BLaER1 (cell line): ENCODE results near the gene IER2.
A peak's percentile ranks its signal among the peaks of the same experiment; 100 is the strongest.

ENCODE experiments used
- H3K27ac ChIP-seq: shearing (Covaris generic); formaldehyde crosslinking; 2 replicates; pipeline ENCODE4 v1.8.1; 2022
- H3K27me3 ChIP-seq: shearing (Covaris generic); formaldehyde crosslinking; 2 replicates; pipeline ENCODE4 v1.8.1; 2022
- H3K36me3 ChIP-seq: shearing (Covaris generic); formaldehyde crosslinking; 2 replicates; pipeline ENCODE4 v1.8.1; 2022
- H3K4me1 ChIP-seq: shearing (Covaris generic); formaldehyde crosslinking; 2 replicates; pipeline ENCODE4 v1.8.1; 2022
- H3K4me2 ChIP-seq: shearing (Covaris generic); formaldehyde crosslinking; 2 replicates; pipeline ENCODE4 v1.8.1; 2022
- H3K4me3 ChIP-seq: shearing (Covaris generic); formaldehyde crosslinking; 2 replicates; pipeline ENCODE4 v1.8.1; 2022
- H3K9ac ChIP-seq: shearing (Covaris generic); formaldehyde crosslinking; 2 replicates; pipeline ENCODE4 v1.8.1; 2022
- H3K9me3 ChIP-seq: shearing (Covaris generic); formaldehyde crosslinking; 2 replicates; pipeline ENCODE4 v1.8.1; 2022
- H4K20me1 ChIP-seq: shearing (Covaris generic); formaldehyde crosslinking; 2 replicates; pipeline ENCODE4 v1.8.1; 2022
- Cebpa-rat ChIP-seq: shearing (Covaris generic); IDR thresholded peaks from 2 replicates; pipeline ENCODE4 v1.8.1; 2022

IER2 gene

DNA sequence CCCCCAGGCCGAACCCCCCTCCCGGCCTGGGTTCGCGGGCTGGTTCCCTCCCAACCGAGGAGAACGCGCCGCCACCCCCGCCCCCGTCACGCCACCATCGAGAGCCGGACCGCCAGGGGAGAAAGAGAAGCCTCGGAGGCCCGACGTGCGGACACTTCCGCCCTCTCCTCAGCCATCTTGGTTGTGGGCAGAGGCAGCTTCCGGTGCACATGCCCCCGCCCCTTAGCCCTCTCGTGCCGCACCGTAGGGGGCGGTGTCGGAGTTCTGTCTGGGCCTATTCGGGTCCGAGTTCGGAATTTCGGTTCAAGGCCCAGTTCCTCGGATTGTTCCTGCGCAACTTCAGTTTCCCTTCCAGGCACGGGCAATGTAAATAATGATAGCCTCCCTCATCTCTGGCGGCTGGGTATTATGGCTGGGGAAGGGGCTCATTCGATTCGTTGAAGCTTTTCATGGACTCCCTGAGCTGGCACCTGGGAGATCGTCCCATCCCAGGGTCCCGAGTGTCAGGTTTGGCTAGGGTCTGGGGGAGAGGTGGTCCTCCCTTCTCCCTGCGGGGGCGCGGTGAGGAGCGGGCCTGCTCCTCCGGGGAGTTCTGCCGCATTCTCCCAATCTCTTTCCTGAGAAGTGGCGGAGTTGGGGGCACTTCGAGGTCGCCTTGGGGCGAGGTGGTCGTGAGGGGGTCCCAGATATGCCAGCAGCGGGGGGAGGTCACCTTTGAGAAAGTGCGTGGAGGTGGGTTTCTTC lies at the start of gene IER2, which contains the start of gene STX10:
TSS of gene IER2 (plus strand) at position 225 of the 744 bp plus-strand sequence. CDS start 2,776 bp downstream, outside the sequence.
TSS of gene STX10 (minus strand) at position 189 of the 744 bp plus-strand sequence. CDS start 202 bp downstream, outside the sequence.
- no peaks in the 10 kb centered on the region for H3K9me3 ChIP-seq
- peaks cover 25% of the 10 kb centered on the region for H4K20me1 ChIP-seq
- H3K9ac ChIP-seq = peak within 1 kb of the TSS; percentile 95
- TF ChIP-seq Cebpa-rat = no peak
- H3K4me1 ChIP-seq = peaks cover 33% of the 10 kb centered on the region
- H3K4me2 ChIP-seq = peak within 1 kb of the TSS; percentile 96
- peaks cover 12% of the 10 kb centered on the region for H3K36me3 ChIP-seq
- peak within 1 kb of the TSS; percentile 100 for H3K4me3 ChIP-seq
- H3K27ac ChIP-seq = peak within 1 kb of the TSS; percentile 95
- H3K27me3 ChIP-seq = no peaks in the 10 kb centered on the region

DNA sequence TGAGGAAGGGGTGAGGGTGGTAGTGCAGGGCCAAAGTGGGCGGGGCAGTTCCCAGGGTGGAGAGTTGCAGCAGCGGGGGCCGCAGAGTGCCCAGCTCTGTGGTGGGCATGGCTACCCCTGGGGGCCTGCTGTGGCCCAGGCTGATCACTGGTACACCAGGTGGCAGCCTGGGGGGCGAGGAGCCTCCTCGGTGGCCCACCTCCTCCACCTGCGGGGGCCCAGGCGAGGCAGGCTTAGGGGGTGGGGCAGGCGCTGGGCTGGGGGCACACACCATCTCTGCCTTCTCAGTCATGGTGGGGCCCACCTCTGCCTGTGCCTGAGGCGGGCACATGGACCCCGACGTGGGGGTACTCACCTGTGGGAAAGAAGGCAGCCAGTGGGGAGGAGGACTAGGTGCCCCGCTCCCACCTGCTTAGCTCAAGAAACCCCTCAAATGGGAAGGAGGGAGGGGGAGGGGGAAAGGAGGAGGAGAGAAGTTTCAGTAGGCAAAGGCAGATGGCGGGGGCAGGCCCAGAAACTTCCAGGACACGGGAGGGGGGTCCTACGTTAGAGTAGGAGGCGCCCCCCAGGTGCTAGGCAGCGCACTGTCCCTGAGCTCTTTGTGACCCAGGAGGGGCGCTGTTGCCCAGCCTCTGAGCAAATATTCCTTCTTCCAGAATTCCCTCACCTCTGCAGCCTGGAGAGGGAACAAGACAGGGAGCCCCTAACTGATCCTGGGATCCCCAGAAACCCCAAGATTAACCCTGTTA lies 49.2 kb upstream of the IER2 start:
- no peak for TF ChIP-seq Cebpa-rat
- Histone ChIP-seq H3K36me3 (peaks cover 14% of the 10 kb centered on the region), H3K27me3 (peaks cover 23% of the 10 kb centered on the region; the same call in 1 of the 2 replicates), H3K9ac (peak overlapping the region; percentile 96), H3K27ac (peak overlapping the region; percentile 98), H3K4me2 (peak overlapping the region; percentile 99), H4K20me1 (peaks cover 51% of the 10 kb centered on the region), H3K9me3 (no peaks in the 10 kb centered on the region), H3K4me3 (peak overlapping the region; percentile 89), H3K4me1 (peaks cover 80% of the 10 kb centered on the region)

DNA sequence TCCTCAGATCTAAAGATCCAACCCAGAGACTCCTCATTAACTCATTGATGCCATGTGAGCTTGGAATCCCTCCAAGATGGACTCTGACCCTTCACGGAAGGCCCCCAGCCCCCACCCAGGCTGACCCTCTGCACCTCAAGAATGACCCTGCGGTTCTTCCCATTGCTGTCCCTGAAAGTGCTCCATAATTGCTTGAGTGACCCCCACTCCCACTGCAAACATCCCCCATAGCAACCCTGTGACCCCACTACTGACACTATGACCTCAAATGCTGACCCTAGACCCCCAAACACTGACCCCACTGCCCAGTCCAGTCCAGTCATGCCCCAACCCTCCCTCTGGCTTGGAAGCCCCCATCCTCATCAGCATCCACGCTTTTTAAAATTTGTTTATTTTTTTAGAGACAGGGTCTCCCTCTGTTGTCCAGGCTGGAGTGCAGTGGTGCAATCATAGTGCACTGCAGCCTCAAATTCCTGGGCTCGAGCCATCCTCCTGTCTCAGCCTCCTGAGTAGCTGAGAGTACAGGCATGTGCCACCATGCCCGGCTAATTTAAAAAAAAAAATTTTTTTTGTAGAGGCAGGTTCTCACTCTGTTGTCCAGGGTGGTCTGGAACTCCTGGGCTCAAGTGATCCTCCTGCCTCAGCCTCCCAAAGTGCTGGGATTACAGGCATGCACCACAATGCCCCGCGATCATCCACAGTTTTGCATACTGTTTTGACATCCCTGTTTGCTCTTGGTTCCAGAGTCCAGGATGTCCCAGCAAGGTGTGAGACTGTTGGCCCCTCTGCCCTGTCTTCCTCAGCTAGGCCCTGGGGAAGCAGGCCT lies 48.4 kb upstream of the IER2 start:
- Histone ChIP-seq H3K4me2 (peak overlapping the region; percentile 99), H3K27ac (peak overlapping the region; percentile 98), H4K20me1 (peaks cover 43% of the 10 kb centered on the region), H3K27me3 (peaks cover 19% of the 10 kb centered on the region; the same call in 1 of the 2 replicates), H3K4me1 (peaks cover 78% of the 10 kb centered on the region), H3K9me3 (no peaks in the 10 kb centered on the region), H3K9ac (peak overlapping the region; percentile 96), H3K4me3 (peak overlapping the region; percentile 89), H3K36me3 (peaks cover 14% of the 10 kb centered on the region)
- TF ChIP-seq Cebpa-rat = no peak

- Histone ChIP-seq H3K4me1 (peaks cover 77% of the 10 kb centered on the region), H3K36me3 (peaks cover 16% of the 10 kb centered on the region), H4K20me1 (peaks cover 38% of the 10 kb centered on the region), H3K4me2 (peak overlapping the region; percentile 99), H3K27me3 (peaks cover 15% of the 10 kb centered on the region; the same call in 1 of the 2 replicates), H3K9me3 (no peaks in the 10 kb centered on the region), H3K27ac (peak overlapping the region; percentile 98), H3K9ac (peak overlapping the region; percentile 96), H3K4me3 (peak overlapping the region; percentile 89)
- TF ChIP-seq Cebpa-rat = no peak
Measured at GRCh38 chr19:13102416-13102665, 47.9 kb upstream of the IER2 start.

DNA sequence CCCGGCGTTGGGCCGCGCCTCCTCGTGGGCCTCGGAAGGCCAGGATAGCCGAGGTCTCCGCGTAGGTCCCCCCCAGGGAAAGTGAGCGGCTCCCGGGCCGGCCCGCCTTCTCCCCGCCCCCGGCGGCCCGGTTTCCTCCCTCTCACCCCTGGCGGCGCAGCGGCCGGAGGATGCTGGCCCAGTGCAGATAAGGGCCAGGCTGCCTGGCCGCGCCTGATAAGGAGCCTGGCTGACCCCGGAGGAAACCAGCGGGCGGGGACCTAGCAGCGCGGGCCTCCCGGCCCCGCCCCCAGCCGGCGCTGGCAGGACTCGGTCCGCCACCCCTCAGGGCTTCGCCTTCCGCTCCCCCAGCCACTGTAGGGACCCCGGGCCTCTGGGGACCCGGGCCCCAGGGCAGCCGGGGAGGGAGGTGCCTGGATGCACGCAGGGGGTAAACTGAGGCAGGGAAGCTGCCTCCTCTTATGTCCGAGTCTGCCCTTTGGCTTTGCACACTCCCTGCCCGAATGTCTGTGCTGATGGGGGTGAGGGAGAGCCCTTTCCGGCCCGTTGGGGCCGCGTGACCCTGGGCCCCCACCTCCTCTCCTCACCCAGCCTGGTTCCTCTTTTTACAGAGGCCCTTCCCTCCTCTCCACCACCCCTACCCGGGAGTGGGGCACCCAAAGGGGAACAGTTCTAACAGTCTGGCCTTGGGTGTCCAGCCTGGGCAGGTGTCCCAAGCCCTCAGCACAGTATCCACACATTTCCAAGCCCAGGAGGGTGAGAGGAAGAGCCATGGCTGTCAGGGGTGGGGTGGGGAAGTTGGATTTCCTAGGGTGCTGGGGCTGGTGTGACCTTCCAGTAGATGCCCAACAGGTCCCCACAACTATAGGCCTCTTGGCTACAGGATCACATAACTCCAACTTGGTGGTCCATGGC lies 47.3 kb upstream of the IER2 start, which contains the start of gene LYL1:
TSS of gene LYL1 (minus strand) at position 193 of the 915 bp plus-strand sequence. CDS start 1,687 bp downstream, outside the sequence.
- Histone ChIP-seq H3K9me3 (no peaks in the 10 kb centered on the region), H3K4me3 (peak within 1 kb of the TSS; percentile 89), H3K4me1 (peaks cover 79% of the 10 kb centered on the region), H4K20me1 (peaks cover 36% of the 10 kb centered on the region), H3K36me3 (peaks cover 22% of the 10 kb centered on the region), H3K9ac (peak within 1 kb of the TSS; percentile 96), H3K27ac (peak within 1 kb of the TSS; percentile 98), H3K4me2 (peak within 1 kb of the TSS; percentile 99), H3K27me3 (peaks cover 11% of the 10 kb centered on the region; the same call in 1 of the 2 replicates)
- no peak for TF ChIP-seq Cebpa-rat

- H3K4me3 ChIP-seq = peak overlapping the region; percentile 89
Measured at GRCh38 chr19:13103581-13104359, 46.4 kb upstream of the IER2 start.

GRCh38 chr19:13104360-13104847 lies 45.8 kb upstream of the IER2 start:
- Histone ChIP-seq H3K27me3 (no peaks in the 10 kb centered on the region), H3K9ac (peak overlapping the region; percentile 96), H3K4me1 (peaks cover 70% of the 10 kb centered on the region), H4K20me1 (peaks cover 28% of the 10 kb centered on the region), H3K4me3 (peak overlapping the region; percentile 89), H3K4me2 (peak overlapping the region; percentile 99), H3K9me3 (no peaks in the 10 kb centered on the region), H3K36me3 (peaks cover 32% of the 10 kb centered on the region), H3K27ac (peak overlapping the region; percentile 98)
- no peak for TF ChIP-seq Cebpa-rat

More at GRCh38 chr19:13103581-13104359, 46.4 kb upstream of the IER2 start:
- Histone ChIP-seq H3K4me2 (peak overlapping the region; percentile 99), H3K27ac (peak overlapping the region; percentile 98), H3K9ac (peak overlapping the region; percentile 96), H3K36me3 (peaks cover 30% of the 10 kb centered on the region), H3K4me1 (peaks cover 77% of the 10 kb centered on the region), H3K9me3 (no peaks in the 10 kb centered on the region), H3K27me3 (peaks cover 5% of the 10 kb centered on the region; the same call in 1 of the 2 replicates), H4K20me1 (peaks cover 33% of the 10 kb centered on the region)
- TF ChIP-seq Cebpa-rat = peak; percentile 77
